ENCODE results near the gene MAD1L1. TPM values are rescaled to one million over a fixed set of nuclear protein-coding genes. Genes with fewer than 3 reads are reported as not detected.

MAD1L1 gene
- total and polyA plus RNA-seq, 4 donors: 12.8 to 20.7 (median 16.5) TPM

GRCh38 chr7:2233926-2234325, 1.2 kb upstream of the MAD1L1 start:
- peaks cover 2 to 40% (median 21%) of the 10 kb centered on the region in 4 donors for H3K36me3 ChIP-seq (ENCODE audit: control insufficient read depth in 4 of 4, insufficient read depth in 3 of 4, low read depth in 1 of 4, low read length in 3 of 4)
- TF ChIP-seq GABPA (IDR thresholded peaks at IDR 0.05 in 1 of 2, conservative IDR thresholded peaks at IDR 0.05 in 1 of 2) (no peak), HNF4A (conservative IDR thresholded peaks at IDR 0.05) (no peak), FOXA1 (IDR thresholded peaks at IDR 0.05) (no peak), FOXA2 (IDR thresholded peaks at IDR 0.05) (no peak), YY1 (IDR thresholded peaks at IDR 0.05) (no peak), SP1 (IDR thresholded peaks at IDR 0.05) (no peak), NR2F2 (IDR thresholded peaks at IDR 0.05) (no peak), RXRA (IDR thresholded peaks at IDR 0.05) (no peak), ATF3 (IDR thresholded peaks at IDR 0.05) (no peak), REST (IDR thresholded peaks at IDR 0.05) (no peak), HNF4G (IDR thresholded peaks at IDR 0.05) (no peak), JUND (IDR thresholded peaks at IDR 0.05) (no peak), CTCF (IDR thresholded peaks at IDR 0.05; ENCODE audit: low read depth, low read length, missing input control) (no peak)
- H3K9ac ChIP-seq (ENCODE audit: low read depth in 1 of 2, low read length in 2 of 2): no peak overlapping the region
- H3K4me3 ChIP-seq (ENCODE audit: low read depth in 1 of 3, low read length in 3 of 3): no peak overlapping the region
- no peak for DNase-seq (ENCODE audit: low spot score)
- no peaks in the 10 kb centered on the region for H3K27me3 ChIP-seq (ENCODE audit: control insufficient read depth in 4 of 4, insufficient read depth in 4 of 4, low read length in 3 of 4)
- 91% methylated on average over 3 of the region's 3 CpGs for WGBS
- no peaks in the 10 kb centered on the region for H3K9me3 ChIP-seq (ENCODE audit: control insufficient read depth in 4 of 4, low read length in 3 of 4)
- H3K4me1 ChIP-seq (ENCODE audit: control insufficient read depth in 4 of 4, insufficient read depth in 4 of 4, low read length in 3 of 4): peaks cover 0 to 17% (median 16%) of the 10 kb centered on the region in 4 donors
- H3K27ac ChIP-seq (ENCODE audit: low read depth in 1 of 2, low read length in 2 of 2): no peak overlapping the region

GRCh38 chr7:2231992-2232765, 566 bp downstream of the MAD1L1 start:
- H3K27me3 ChIP-seq (ENCODE audit: control insufficient read depth in 4 of 4, insufficient read depth in 4 of 4, low read length in 3 of 4): no peaks in the 10 kb centered on the region
- H3K9ac ChIP-seq (ENCODE audit: low read depth in 1 of 2, low read length in 2 of 2): peak overlapping the region; percentile 33 to 34
- 2% methylated on average over 46 of the region's 46 CpGs for WGBS
- peaks cover 0 to 17% (median 16%) of the 10 kb centered on the region in 4 donors for H3K4me1 ChIP-seq (ENCODE audit: control insufficient read depth in 4 of 4, insufficient read depth in 4 of 4, low read length in 3 of 4)
- DNase-seq (ENCODE audit: low spot score): peak; percentile 47
- peak overlapping the region; percentile 82 to 98 (median 86) for H3K4me3 ChIP-seq (ENCODE audit: low read depth in 1 of 3, low read length in 3 of 3)
- peaks cover 4 to 36% (median 16%) of the 10 kb centered on the region in 4 donors for H3K36me3 ChIP-seq (ENCODE audit: control insufficient read depth in 4 of 4, insufficient read depth in 3 of 4, low read depth in 1 of 4, low read length in 3 of 4)
- H3K27ac ChIP-seq (ENCODE audit: low read depth in 1 of 2, low read length in 2 of 2): peak overlapping the region in 1 of 2 donors; percentile 70
- no peaks in the 10 kb centered on the region for H3K9me3 ChIP-seq (ENCODE audit: control insufficient read depth in 4 of 4, low read length in 3 of 4)
- TF ChIP-seq RAD21 (IDR thresholded peaks at IDR 0.05): no peak
- no peak for TF ChIP-seq ZBTB33 (IDR thresholded peaks at IDR 0.05)
- no peak for TF ChIP-seq ATF3 (IDR thresholded peaks at IDR 0.05)
- no peak for TF ChIP-seq FOXA1 (IDR thresholded peaks at IDR 0.05)
- TF ChIP-seq NR2F2 (IDR thresholded peaks at IDR 0.05): no peak
- no peak for TF ChIP-seq HNF4G (IDR thresholded peaks at IDR 0.05)
- TF ChIP-seq JUND (IDR thresholded peaks at IDR 0.05): no peak
- no peak for TF ChIP-seq HNF4A (conservative IDR thresholded peaks at IDR 0.05)
- TF ChIP-seq REST (IDR thresholded peaks at IDR 0.05): no peak
- no peak for TF ChIP-seq CTCF (IDR thresholded peaks at IDR 0.05; ENCODE audit: low read depth, low read length, missing input control)
- TF ChIP-seq SP1 (IDR thresholded peaks at IDR 0.05): no peak
